WTC11 (cell line): ENCODE data around the gene UBAC2. TPM values are rescaled to one million over a fixed set of nuclear protein-coding genes. Genes with fewer than 3 reads are reported as not detected.

Source experiments
- ATAC-seq: fragments of 200-7000 bp; cut with Tn5 transposase; 2 replicates; pipeline ENCODE4 v1.10.0; 2021; ENCODE audit warnings: mild to moderate bottlenecking, moderate library complexity
- CTCF ChIA-PET: fragments of 300-600 bp; sonication (Branson Sonifier 250); formaldehyde crosslinking; loops from one replicate; lab custom pipeline; 2021; ENCODE audit warnings: antibody characterized with exemption; lab: Charles Lee
- POLR2A ChIA-PET: fragments of 350-600 bp; sonication (Branson Sonifier 250); formaldehyde crosslinking; loops from one replicate; lab custom pipeline; 2021; ENCODE audit warnings: antibody characterized with exemption; lab: Charles Lee
- DNase-seq: peaks from one replicate; pipeline ENCODE4 v3.0.0; 2021; ENCODE audit warnings: low spot score
- H3K27ac Mint-ChIP-seq: 2 replicates; pipeline ENCODE4 v1.8.0; 2021; ENCODE audit warnings: mixed read lengths
- H3K27me3 Mint-ChIP-seq: 2 replicates; pipeline ENCODE4 v1.8.0; 2021; ENCODE audit warnings: low read depth, mild to moderate bottlenecking, moderate library complexity, mixed read lengths
- H3K36me3 Mint-ChIP-seq: 2 replicates; pipeline ENCODE4 v1.8.0; 2021; ENCODE audit warnings: mixed read lengths
- H3K4me1 Mint-ChIP-seq: 2 replicates; pipeline ENCODE4 v1.8.0; 2022; ENCODE audit warnings: mixed read lengths
- H3K4me3 Mint-ChIP-seq: 2 replicates; pipeline ENCODE4 v1.8.0; 2021; ENCODE audit warnings: mild to moderate bottlenecking, moderate library complexity, mixed read lengths
- H3K9me3 Mint-ChIP-seq: 2 replicates; pipeline ENCODE4 v1.8.0; 2021; ENCODE audit warnings: mixed read lengths
- E2F5 ChIP-seq: sonication (generic); formaldehyde crosslinking; IDR thresholded peaks from 2 replicates; pipeline ENCODE4 v1.8.1; 2022; ENCODE audit warnings: mild to moderate bottlenecking, moderate library complexity, missing genetic modification reagents
- FOXK1 ChIP-seq: sonication (generic); formaldehyde crosslinking; IDR thresholded peaks from 2 replicates; pipeline ENCODE4 v1.8.0; 2022; ENCODE audit warnings: mild to moderate bottlenecking, moderate library complexity, missing genetic modification reagents
- FOXP1 ChIP-seq: sonication (generic); formaldehyde crosslinking; IDR thresholded peaks from 2 replicates; pipeline ENCODE4 v1.8.0; 2022; ENCODE audit warnings: missing genetic modification reagents, mild to moderate bottlenecking, moderate library complexity, borderline replicate concordance
- GABPB1 ChIP-seq: sonication (generic); formaldehyde crosslinking; IDR thresholded peaks from 2 replicates; pipeline ENCODE4 v1.8.1; 2023; ENCODE audit warnings: mild to moderate bottlenecking, missing genetic modification reagents
- HMGXB4 ChIP-seq: sonication (generic); formaldehyde crosslinking; IDR thresholded peaks from 2 replicates; pipeline ENCODE4 v1.8.1; 2023; ENCODE audit warnings: mild to moderate bottlenecking, moderate library complexity, missing genetic modification reagents
- MXD4 ChIP-seq: fragments of 250-450 bp; sonication (Bioruptor Pico); IDR thresholded peaks from 2 replicates; pipeline ENCODE4 v1.8.0; 2021; ENCODE audit warnings: mild to moderate bottlenecking, moderate library complexity, borderline replicate concordance
- NFATC4 ChIP-seq: fragments of 250-450 bp; sonication (Bioruptor Pico); IDR thresholded peaks from 2 replicates; pipeline ENCODE4 v1.9.0; 2021; ENCODE audit warnings: mild to moderate bottlenecking
- NFE2L1 ChIP-seq: sonication (generic); formaldehyde crosslinking; IDR thresholded peaks from 2 replicates; pipeline ENCODE4 v1.8.1; 2023; ENCODE audit warnings: missing genetic modification reagents
- NR1H2 ChIP-seq: sonication (generic); formaldehyde crosslinking; IDR thresholded peaks from 2 replicates; pipeline ENCODE4 v1.9.0; 2021; ENCODE audit warnings: mild to moderate bottlenecking, moderate library complexity, missing genetic modification reagents
- NR3C1 ChIP-seq: sonication (generic); formaldehyde crosslinking; conservative IDR thresholded peaks from 2 replicates; pipeline ENCODE4 v1.8.1; 2023; ENCODE audit warnings: low read depth, mild to moderate bottlenecking, missing genetic modification reagents
- OVOL2 ChIP-seq: fragments of 250-450 bp; sonication (Bioruptor Pico); IDR thresholded peaks from 2 replicates; pipeline ENCODE4 v1.9.0; 2021; ENCODE audit warnings: mild to moderate bottlenecking, borderline replicate concordance
- SMAD3 ChIP-seq: sonication (generic); formaldehyde crosslinking; IDR thresholded peaks from 2 replicates; pipeline ENCODE4 v1.8.0; 2022; ENCODE audit warnings: missing genetic modification reagents, mild to moderate bottlenecking, borderline replicate concordance
- TEAD1 ChIP-seq: sonication (generic); formaldehyde crosslinking; IDR thresholded peaks from 2 replicates; pipeline ENCODE4 v1.8.0; 2022; ENCODE audit warnings: mild to moderate bottlenecking, missing genetic modification reagents
- USF1 ChIP-seq: sonication (generic); formaldehyde crosslinking; IDR thresholded peaks from 2 replicates; pipeline ENCODE4 v1.8.0; 2022; ENCODE audit warnings: mild to moderate bottlenecking, missing genetic modification reagents
- ZNF121 ChIP-seq: sonication (generic); formaldehyde crosslinking; IDR thresholded peaks from 2 replicates; pipeline ENCODE4 v1.8.0; 2023; ENCODE audit warnings: missing genetic modification reagents
- ZNF219 ChIP-seq: sonication (generic); formaldehyde crosslinking; IDR thresholded peaks from 2 replicates; pipeline ENCODE4 v1.8.0; 2023; ENCODE audit warnings: missing genetic modification reagents, mild to moderate bottlenecking, borderline replicate concordance
- ZNF317 ChIP-seq: sonication (generic); formaldehyde crosslinking; IDR thresholded peaks from 2 replicates; pipeline ENCODE4 v1.8.1; 2023; ENCODE audit warnings: low read depth, mild to moderate bottlenecking, moderate library complexity, missing genetic modification reagents, borderline replicate concordance
- total RNA-seq: library from RNA; stranded (reverse); gene quantifications from 3 replicates; pipeline ENCODE4 v1.2.3, GENCODE V29; 2021
- TF ChIP-seq, protein P1 (sequence below): sonication (generic); formaldehyde crosslinking; IDR thresholded peaks from 2 replicates; pipeline ENCODE4 v1.8.1; 2023; ENCODE audit warnings: mild to moderate bottlenecking, missing genetic modification reagents, moderate library complexity
- TF ChIP-seq, protein P2 (sequence below): fragments of 250-450 bp; sonication (Bioruptor Pico); IDR thresholded peaks from 2 replicates; pipeline ENCODE4 v1.8.0; 2021; ENCODE audit warnings: mild to moderate bottlenecking
- TF ChIP-seq, protein P3 (sequence below): sonication (generic); formaldehyde crosslinking; IDR thresholded peaks from 2 replicates; pipeline ENCODE4 v1.8.1; 2022; ENCODE audit warnings: low read depth, missing genetic modification reagents, borderline replicate concordance
- TF ChIP-seq, protein P4 (sequence below): fragments of 250-450 bp; sonication (Bioruptor Pico); IDR thresholded peaks from 2 replicates; pipeline ENCODE4 v2.1.2; 2022; ENCODE audit warnings: mild to moderate bottlenecking, moderate library complexity
- TF ChIP-seq, protein P5 (sequence below): sonication (generic); formaldehyde crosslinking; IDR thresholded peaks from 2 replicates; pipeline ENCODE4 v1.8.0; 2022; ENCODE audit warnings: mild to moderate bottlenecking, missing genetic modification reagents

The UBAC2 gene
- total RNA-seq, 1 experiment from 2014 or later: 64.7 TPM

DNA sequence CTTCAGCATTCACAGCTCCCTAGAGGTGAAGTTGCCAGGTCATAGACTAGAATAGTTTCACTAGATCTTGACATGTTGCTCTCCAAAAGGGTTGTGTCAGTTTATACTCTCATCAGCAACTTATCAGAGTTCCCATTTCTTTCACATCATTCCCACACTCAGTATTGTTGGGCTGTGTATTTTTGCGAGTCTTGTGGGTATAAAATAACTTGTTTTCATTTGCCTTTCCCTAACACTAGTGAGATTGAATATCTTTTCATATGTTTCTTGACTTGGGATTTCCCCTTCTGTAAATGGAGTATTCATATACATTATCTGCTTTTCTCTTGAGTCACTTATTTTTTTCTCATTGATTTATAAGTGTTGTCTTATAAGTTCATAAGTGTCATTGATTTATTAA is 161.7 kb downstream of the UBAC2 start:
- POLR2A ChIA-PET: no interaction called here
- CTCF ChIA-PET: no interaction called here

GRCh38 chr13:99363391-99363790 is 162.7 kb downstream of the UBAC2 start:
- H3K27me3 Mint-ChIP-seq: no peaks in the 10 kb centered on the region
- DNase-seq (no peak), ATAC-seq (no peak)
- no peak overlapping the region for H3K27ac Mint-ChIP-seq
- CTCF ChIA-PET: no interaction called here
- H3K4me1 Mint-ChIP-seq: peaks cover 21% of the 10 kb centered on the region
- no peaks in the 10 kb centered on the region for H3K9me3 Mint-ChIP-seq
- POLR2A ChIA-PET: no interaction called here
- no peak overlapping the region for H3K4me3 Mint-ChIP-seq
- TF ChIP-seq, protein P1, sequence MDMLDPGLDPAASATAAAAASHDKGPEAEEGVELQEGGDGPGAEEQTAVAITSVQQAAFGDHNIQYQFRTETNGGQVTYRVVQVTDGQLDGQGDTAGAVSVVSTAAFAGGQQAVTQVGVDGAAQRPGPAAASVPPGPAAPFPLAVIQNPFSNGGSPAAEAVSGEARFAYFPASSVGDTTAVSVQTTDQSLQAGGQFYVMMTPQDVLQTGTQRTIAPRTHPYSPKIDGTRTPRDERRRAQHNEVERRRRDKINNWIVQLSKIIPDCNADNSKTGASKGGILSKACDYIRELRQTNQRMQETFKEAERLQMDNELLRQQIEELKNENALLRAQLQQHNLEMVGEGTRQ (CRISPR knock-in tag): no peak
- TF ChIP-seq OVOL2: no peak
- TF ChIP-seq E2F5: no peak
- H3K36me3 Mint-ChIP-seq: peaks cover 6% of the 10 kb centered on the region

More for the DNA sequence above, 161.7 kb downstream of the UBAC2 start:
- no peaks in the 10 kb centered on the region for H3K27me3 Mint-ChIP-seq
- no peak overlapping the region for H3K27ac Mint-ChIP-seq
- ATAC-seq (no peak), DNase-seq (no peak)
- H3K36me3 Mint-ChIP-seq: peaks cover 4% of the 10 kb centered on the region; the same call in 1 of the 2 replicates
- H3K9me3 Mint-ChIP-seq: no peaks in the 10 kb centered on the region
- TF ChIP-seq, protein P2, sequence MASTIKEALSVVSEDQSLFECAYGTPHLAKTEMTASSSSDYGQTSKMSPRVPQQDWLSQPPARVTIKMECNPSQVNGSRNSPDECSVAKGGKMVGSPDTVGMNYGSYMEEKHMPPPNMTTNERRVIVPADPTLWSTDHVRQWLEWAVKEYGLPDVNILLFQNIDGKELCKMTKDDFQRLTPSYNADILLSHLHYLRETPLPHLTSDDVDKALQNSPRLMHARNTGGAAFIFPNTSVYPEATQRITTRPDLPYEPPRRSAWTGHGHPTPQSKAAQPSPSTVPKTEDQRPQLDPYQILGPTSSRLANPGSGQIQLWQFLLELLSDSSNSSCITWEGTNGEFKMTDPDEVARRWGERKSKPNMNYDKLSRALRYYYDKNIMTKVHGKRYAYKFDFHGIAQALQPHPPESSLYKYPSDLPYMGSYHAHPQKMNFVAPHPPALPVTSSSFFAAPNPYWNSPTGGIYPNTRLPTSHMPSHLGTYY (CRISPR knock-in tag): no peak
- TF ChIP-seq ZNF219 (no peak), HMGXB4 (CRISPR knock-in tag) (no peak), ZNF317 (no peak)
- peaks cover 16% of the 10 kb centered on the region for H3K4me1 Mint-ChIP-seq
- no peak overlapping the region for H3K4me3 Mint-ChIP-seq

GRCh38 chr13:99363949-99364348 is 163.3 kb downstream of the UBAC2 start:
- Mint-ChIP-seq H3K4me1 (peaks cover 19% of the 10 kb centered on the region), H3K9me3 (no peaks in the 10 kb centered on the region), H3K27me3 (no peaks in the 10 kb centered on the region), H3K27ac (no peak overlapping the region), H3K4me3 (no peak overlapping the region), H3K36me3 (peaks cover 6% of the 10 kb centered on the region)
- POLR2A ChIA-PET: no interaction called here
- ATAC-seq (no peak), DNase-seq (no peak)
- CTCF ChIA-PET: no interaction called here
- TF ChIP-seq MXD4 (CRISPR knock-in tag) (no peak), SMAD3 (no peak), NFATC4 (CRISPR knock-in tag) (no peak), GABPB1 (no peak), USF1 (CRISPR knock-in tag) (no peak), FOXP1 (CRISPR knock-in tag) (no peak), NR1H2 (CRISPR knock-in tag) (no peak), NR3C1 (CRISPR knock-in tag) (no peak), NFE2L1 (CRISPR knock-in tag) (no peak), TEAD1 (CRISPR knock-in tag) (no peak), ZNF121 (CRISPR knock-in tag) (no peak), FOXK1 (no peak)
- TF ChIP-seq, protein P3, sequence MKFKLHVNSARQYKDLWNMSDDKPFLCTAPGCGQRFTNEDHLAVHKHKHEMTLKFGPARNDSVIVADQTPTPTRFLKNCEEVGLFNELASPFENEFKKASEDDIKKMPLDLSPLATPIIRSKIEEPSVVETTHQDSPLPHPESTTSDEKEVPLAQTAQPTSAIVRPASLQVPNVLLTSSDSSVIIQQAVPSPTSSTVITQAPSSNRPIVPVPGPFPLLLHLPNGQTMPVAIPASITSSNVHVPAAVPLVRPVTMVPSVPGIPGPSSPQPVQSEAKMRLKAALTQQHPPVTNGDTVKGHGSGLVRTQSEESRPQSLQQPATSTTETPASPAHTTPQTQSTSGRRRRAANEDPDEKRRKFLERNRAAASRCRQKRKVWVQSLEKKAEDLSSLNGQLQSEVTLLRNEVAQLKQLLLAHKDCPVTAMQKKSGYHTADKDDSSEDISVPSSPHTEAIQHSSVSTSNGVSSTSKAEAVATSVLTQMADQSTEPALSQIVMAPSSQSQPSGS: no peak
- TF ChIP-seq, protein P4, sequence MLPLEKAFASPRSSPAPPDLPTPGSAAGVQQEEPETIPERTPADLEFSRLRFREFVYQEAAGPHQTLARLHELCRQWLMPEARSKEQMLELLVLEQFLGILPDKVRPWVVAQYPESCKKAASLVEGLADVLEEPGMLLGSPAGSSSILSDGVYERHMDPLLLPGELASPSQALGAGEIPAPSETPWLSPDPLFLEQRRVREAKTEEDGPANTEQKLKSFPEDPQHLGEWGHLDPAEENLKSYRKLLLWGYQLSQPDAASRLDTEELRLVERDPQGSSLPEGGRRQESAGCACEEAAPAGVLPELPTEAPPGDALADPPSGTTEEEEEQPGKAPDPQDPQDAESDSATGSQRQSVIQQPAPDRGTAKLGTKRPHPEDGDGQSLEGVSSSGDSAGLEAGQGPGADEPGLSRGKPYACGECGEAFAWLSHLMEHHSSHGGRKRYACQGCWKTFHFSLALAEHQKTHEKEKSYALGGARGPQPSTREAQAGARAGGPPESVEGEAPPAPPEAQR (CRISPR knock-in tag): no peak
- TF ChIP-seq, protein P1 (CRISPR knock-in tag): no peak
- TF ChIP-seq, protein P5, sequence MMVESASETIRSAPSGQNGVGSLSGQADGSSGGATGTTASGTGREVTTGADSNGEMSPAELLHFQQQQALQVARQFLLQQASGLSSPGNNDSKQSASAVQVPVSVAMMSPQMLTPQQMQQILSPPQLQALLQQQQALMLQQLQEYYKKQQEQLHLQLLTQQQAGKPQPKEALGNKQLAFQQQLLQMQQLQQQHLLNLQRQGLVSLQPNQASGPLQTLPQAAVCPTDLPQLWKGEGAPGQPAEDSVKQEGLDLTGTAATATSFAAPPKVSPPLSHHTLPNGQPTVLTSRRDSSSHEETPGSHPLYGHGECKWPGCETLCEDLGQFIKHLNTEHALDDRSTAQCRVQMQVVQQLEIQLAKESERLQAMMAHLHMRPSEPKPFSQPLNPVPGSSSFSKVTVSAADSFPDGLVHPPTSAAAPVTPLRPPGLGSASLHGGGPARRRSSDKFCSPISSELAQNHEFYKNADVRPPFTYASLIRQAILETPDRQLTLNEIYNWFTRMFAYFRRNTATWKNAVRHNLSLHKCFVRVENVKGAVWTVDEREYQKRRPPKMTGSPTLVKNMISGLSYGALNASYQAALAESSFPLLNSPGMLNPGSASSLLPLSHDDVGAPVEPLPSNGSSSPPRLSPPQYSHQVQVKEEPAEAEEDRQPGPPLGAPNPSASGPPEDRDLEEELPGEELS: no peak
